ENCODE results near the gene MFAP2.

Gene MFAP2

GRCh38 chr1:17011439-17012307, 31.3 kb upstream of the MFAP2 start, which contains the start of gene ATP13A2 (continued):
- TF ChIP-seq ZNF692 (tag by site-specific recombination; IDR thresholded peaks at IDR 0.05) (no peak), ZNF707 (tag by site-specific recombination; IDR thresholded peaks at IDR 0.05) (no peak), WT1 (tag by site-specific recombination; IDR thresholded peaks at IDR 0.05) (no peak), ZNF747 (tag by site-specific recombination; IDR thresholded peaks at IDR 0.05) (no peak), SCRT2 (tag by site-specific recombination; IDR thresholded peaks at IDR 0.05) (peak; percentile 93), ZNF660 (tag by site-specific recombination; IDR thresholded peaks at IDR 0.05) (peak; percentile 32; the same call in 1 of the 2 replicates), ZNF169 (tag by site-specific recombination; IDR thresholded peaks at IDR 0.05) (no peak), HIC1 (tag by site-specific recombination; IDR thresholded peaks at IDR 0.05) (no peak), ZFP3 (tag by site-specific recombination; IDR thresholded peaks at IDR 0.05; ENCODE audit: low read depth) (no peak), HOXC10 (CRISPR knock-in tag; IDR thresholded peaks at IDR 0.05) (no peak), ZNF248 (tag by site-specific recombination; IDR thresholded peaks at IDR 0.05) (no peak), ZNF37A (tag by site-specific recombination; IDR thresholded peaks at IDR 0.05) (no peak), ZNF791 (tag by site-specific recombination; IDR thresholded peaks at IDR 0.05) (no peak), ZBTB26 (tag by site-specific recombination; optimal IDR thresholded peaks at IDR 0.05) (peak; percentile 75), ZNF138 (tag by site-specific recombination; IDR thresholded peaks at IDR 0.05; ENCODE audit: borderline replicate concordance) (no peak), ZFP41 (tag by site-specific recombination; IDR thresholded peaks at IDR 0.05; ENCODE audit: borderline replicate concordance) (no peak), ZNF837 (tag by site-specific recombination; IDR thresholded peaks at IDR 0.05) (no peak), KLF16 (tag by site-specific recombination; IDR thresholded peaks at IDR 0.05) (peak; percentile 59), ZBTB1 (tag by site-specific recombination; IDR thresholded peaks at IDR 0.05) (no peak), ZBTB6 (tag by site-specific recombination; IDR thresholded peaks at IDR 0.05) (0 out of 2 replicates have a peak, but pooled peaks have one; percentile 17), ZNF221 (tag by site-specific recombination; IDR thresholded peaks at IDR 0.05; ENCODE audit: borderline replicate concordance) (no peak), IKZF3 (tag by site-specific recombination; IDR thresholded peaks at IDR 0.05) (no peak), FEZF1 (tag by site-specific recombination; IDR thresholded peaks at IDR 0.05) (no peak), ZNF239 (tag by site-specific recombination; IDR thresholded peaks at IDR 0.05) (no peak)
- TF ChIP-seq, protein P1, sequence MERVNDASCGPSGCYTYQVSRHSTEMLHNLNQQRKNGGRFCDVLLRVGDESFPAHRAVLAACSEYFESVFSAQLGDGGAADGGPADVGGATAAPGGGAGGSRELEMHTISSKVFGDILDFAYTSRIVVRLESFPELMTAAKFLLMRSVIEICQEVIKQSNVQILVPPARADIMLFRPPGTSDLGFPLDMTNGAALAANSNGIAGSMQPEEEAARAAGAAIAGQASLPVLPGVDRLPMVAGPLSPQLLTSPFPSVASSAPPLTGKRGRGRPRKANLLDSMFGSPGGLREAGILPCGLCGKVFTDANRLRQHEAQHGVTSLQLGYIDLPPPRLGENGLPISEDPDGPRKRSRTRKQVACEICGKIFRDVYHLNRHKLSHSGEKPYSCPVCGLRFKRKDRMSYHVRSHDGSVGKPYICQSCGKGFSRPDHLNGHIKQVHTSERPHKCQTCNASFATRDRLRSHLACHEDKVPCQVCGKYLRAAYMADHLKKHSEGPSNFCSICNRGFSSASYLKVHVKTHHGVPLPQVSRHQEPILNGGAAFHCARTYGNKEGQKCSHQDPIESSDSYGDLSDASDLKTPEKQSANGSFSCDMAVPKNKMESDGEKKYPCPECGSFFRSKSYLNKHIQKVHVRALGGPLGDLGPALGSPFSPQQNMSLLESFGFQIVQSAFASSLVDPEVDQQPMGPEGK (tag by site-specific recombination; IDR thresholded peaks at IDR 0.05), result peak; percentile 83
- TF ChIP-seq, protein P2, sequence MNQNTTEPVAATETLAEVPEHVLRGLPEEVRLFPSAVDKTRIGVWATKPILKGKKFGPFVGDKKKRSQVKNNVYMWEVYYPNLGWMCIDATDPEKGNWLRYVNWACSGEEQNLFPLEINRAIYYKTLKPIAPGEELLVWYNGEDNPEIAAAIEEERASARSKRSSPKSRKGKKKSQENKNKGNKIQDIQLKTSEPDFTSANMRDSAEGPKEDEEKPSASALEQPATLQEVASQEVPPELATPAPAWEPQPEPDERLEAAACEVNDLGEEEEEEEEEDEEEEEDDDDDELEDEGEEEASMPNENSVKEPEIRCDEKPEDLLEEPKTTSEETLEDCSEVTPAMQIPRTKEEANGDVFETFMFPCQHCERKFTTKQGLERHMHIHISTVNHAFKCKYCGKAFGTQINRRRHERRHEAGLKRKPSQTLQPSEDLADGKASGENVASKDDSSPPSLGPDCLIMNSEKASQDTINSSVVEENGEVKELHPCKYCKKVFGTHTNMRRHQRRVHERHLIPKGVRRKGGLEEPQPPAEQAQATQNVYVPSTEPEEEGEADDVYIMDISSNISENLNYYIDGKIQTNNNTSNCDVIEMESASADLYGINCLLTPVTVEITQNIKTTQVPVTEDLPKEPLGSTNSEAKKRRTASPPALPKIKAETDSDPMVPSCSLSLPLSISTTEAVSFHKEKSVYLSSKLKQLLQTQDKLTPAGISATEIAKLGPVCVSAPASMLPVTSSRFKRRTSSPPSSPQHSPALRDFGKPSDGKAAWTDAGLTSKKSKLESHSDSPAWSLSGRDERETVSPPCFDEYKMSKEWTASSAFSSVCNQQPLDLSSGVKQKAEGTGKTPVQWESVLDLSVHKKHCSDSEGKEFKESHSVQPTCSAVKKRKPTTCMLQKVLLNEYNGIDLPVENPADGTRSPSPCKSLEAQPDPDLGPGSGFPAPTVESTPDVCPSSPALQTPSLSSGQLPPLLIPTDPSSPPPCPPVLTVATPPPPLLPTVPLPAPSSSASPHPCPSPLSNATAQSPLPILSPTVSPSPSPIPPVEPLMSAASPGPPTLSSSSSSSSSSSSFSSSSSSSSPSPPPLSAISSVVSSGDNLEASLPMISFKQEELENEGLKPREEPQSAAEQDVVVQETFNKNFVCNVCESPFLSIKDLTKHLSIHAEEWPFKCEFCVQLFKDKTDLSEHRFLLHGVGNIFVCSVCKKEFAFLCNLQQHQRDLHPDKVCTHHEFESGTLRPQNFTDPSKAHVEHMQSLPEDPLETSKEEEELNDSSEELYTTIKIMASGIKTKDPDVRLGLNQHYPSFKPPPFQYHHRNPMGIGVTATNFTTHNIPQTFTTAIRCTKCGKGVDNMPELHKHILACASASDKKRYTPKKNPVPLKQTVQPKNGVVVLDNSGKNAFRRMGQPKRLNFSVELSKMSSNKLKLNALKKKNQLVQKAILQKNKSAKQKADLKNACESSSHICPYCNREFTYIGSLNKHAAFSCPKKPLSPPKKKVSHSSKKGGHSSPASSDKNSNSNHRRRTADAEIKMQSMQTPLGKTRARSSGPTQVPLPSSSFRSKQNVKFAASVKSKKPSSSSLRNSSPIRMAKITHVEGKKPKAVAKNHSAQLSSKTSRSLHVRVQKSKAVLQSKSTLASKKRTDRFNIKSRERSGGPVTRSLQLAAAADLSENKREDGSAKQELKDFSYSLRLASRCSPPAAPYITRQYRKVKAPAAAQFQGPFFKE (tag by site-specific recombination; IDR thresholded peaks at IDR 0.05; ENCODE audit: borderline replicate concordance), result no peak

All from HEK293 (cell line).